Ascending aorta (tissue), 2 donors: ENCODE data around the gene NCOA6. TPM values are rescaled to one million over a fixed set of nuclear protein-coding genes. Genes with fewer than 3 reads are reported as not detected.

Experiments used
- DNase-seq, 2 donors: peaks; one replicate each; pipeline ENCODE4 v3.0.0-alpha.2; 2019; ENCODE audit warnings: low spot score in 2 of 2
- H3K27ac ChIP-seq, 2 donors: fragments of 200-600 bp; sonication (generic); one replicate each; pipeline ENCODE4 v1.5.1; 2016 to 2017; ENCODE audit warnings: mild to moderate bottlenecking in 1 of 2
- H3K27me3 ChIP-seq: fragments of 200-600 bp; sonication (generic); one replicate; pipeline ENCODE4 v1.5.1; 2017
- H3K36me3 ChIP-seq, 2 donors: fragments of 200-600 bp; sonication (generic); one replicate each; pipeline ENCODE4 v1.5.1; 2016
- H3K4me1 ChIP-seq, 2 donors: fragments of 200-600 bp; sonication (generic); one replicate each; pipeline ENCODE4 v1.5.1; 2016 to 2017; ENCODE audit warnings: mild to moderate bottlenecking in 1 of 2
- H3K4me3 ChIP-seq, 2 donors: fragments of 200-600 bp; sonication (generic); one replicate each; pipeline ENCODE4 v1.5.1; 2016 to 2017; ENCODE audit warnings: mild to moderate bottlenecking in 1 of 2
- H3K9me3 ChIP-seq, 2 donors: fragments of 200-600 bp; sonication (generic); one replicate each; pipeline ENCODE4 v1.5.1; 2016
- CTCF ChIP-seq, 3 experiments: fragments of 200-600 bp in 2 of 3; fragments of 450-650 bp in 1 of 3; sonication (generic) in 2 of 3; IDR thresholded peaks; one replicate each; pipeline ENCODE4 v1.5.1; 2016 to 2019; ENCODE audit warnings: antibody characterized with exemption in 3 of 3, mild to moderate bottlenecking in 1 of 3, moderate library complexity in 1 of 3
- intact Hi-C: fragments of 100-400 bp; cut with DNase I; formaldehyde crosslinking; loops from one replicate; pipeline ENCODE4 v1.15.1; 2023
- total RNA-seq: library from RNA; depleted of rRNA; stranded (reverse); fragments of >200 nt; gene quantifications from one replicate; pipeline ENCODE4 v1.1.0, GENCODE V29; 2016

The NCOA6 gene
- total RNA-seq, 1 donor from 2014 or later: 21.6 TPM

GRCh38 chr20:34848597-34848996 is 23.1 kb upstream of the NCOA6 start:
- Histone ChIP-seq H3K9me3 (no peaks in the 10 kb centered on the region), H3K36me3 (peaks cover 33 to 69% of the 10 kb centered on the region in 2 donors), H3K27me3 (no peaks in the 10 kb centered on the region), H3K4me3 (no peak overlapping the region), H3K27ac (no peak overlapping the region), H3K4me1 (no peaks in the 10 kb centered on the region)
- no peak for TF ChIP-seq CTCF (IDR thresholded peaks at IDR 0.05)
- intact Hi-C loops: loop anchor here (10.0 kb wide), 1 partner anchor 356 kb away; no protein-coding TSS in a partner anchor
- DNase-seq: no peak

- Histone ChIP-seq H3K4me3 (no peak overlapping the region), H3K9me3 (no peaks in the 10 kb centered on the region), H3K4me1 (no peaks in the 10 kb centered on the region), H3K27me3 (no peaks in the 10 kb centered on the region), H3K27ac (no peak overlapping the region), H3K36me3 (peaks cover 3 to 23% of the 10 kb centered on the region in 2 donors)
- DNase-seq: no peak
- intact Hi-C loops: loop anchor here (10.0 kb wide), 1 partner anchor 361 kb away; no protein-coding TSS in a partner anchor
- TF ChIP-seq CTCF (IDR thresholded peaks at IDR 0.05): no peak
These were observed 18.0 kb upstream of the NCOA6 start for GRCh38 chr20:34843421-34843820.

DNA sequence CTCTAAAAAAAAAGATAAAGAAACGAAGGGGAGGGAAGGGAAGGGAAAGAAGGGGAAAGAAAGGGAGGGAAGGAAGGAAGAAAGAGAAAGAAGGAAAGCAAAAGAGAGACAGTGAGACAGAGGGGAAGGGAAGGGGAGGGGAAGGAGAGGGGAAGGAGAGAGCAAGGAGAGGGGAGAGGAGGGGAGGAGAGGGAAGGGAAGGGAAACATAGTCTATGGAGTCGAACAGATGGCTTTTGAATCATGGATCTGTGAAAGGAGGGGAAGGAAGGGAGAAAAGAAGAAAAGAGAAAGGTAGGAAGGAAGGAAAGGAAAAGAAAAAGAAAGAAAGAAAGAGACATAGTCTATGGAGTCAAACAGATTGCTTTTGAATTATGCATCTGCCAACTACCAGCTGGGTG is 16.7 kb upstream of the NCOA6 start:
- intact Hi-C loops: loop anchor here (10.0 kb wide), 1 partner anchor 363 kb away; no protein-coding TSS in a partner anchor
- H3K27me3 ChIP-seq: no peaks in the 10 kb centered on the region
- DNase-seq: no peak
- no peaks in the 10 kb centered on the region for H3K4me1 ChIP-seq
- no peak overlapping the region for H3K4me3 ChIP-seq
- TF ChIP-seq CTCF (IDR thresholded peaks at IDR 0.05): no peak
- no peak overlapping the region for H3K27ac ChIP-seq
- H3K36me3 ChIP-seq: peaks cover 0 to 15% of the 10 kb centered on the region in 2 donors
- H3K9me3 ChIP-seq: no peaks in the 10 kb centered on the region

DNA sequence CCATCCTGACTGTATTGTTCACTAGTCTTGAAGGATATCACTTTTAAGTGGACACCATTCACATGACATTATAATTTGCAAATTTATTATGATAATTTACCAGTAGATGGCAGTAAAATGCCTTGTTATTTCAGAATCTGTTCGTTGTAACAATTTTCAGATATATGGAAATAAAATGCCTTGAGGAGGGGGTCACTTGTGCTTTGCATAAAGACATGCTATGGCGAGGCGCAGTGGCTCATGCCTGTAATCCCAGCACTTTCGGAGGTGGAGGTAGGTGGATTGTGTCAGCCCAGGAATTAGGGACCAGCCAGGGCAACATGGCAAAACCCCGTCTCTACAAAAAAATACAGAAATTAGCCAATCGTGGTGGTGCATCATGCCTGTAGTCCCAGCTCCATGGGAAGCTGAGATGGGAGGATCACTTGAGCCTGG is 9.0 kb upstream of the NCOA6 start:
- Histone ChIP-seq H3K9me3 (no peaks in the 10 kb centered on the region), H3K27me3 (no peaks in the 10 kb centered on the region), H3K4me3 (no peak overlapping the region), H3K27ac (no peak overlapping the region), H3K36me3 (no peaks in the 10 kb centered on the region), H3K4me1 (no peaks in the 10 kb centered on the region)
- TF ChIP-seq CTCF (IDR thresholded peaks at IDR 0.05): peak in 2 of 3 experiments; percentile 30 to 53
- no peak for DNase-seq
- intact Hi-C loops: no loop called here

DNA sequence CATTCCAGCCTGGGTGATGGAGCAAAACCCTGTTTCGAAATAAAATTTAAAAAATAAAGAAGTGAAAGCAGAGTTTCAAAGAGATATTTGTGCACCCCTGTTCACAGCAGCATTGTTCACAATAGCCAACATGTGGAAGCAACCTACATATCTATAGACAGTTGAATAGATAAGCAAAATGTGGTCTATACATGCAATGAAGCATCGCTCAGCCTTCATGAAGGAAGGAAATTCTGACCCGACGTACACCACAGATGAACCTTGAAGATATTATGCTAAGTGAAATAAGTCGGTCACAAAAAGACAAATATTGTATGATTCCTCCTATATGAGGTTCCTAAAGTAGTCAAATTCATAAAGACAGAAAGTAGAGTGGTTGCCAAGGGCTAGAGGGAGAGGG is 6.5 kb upstream of the NCOA6 start:
- Histone ChIP-seq H3K4me3 (no peak overlapping the region), H3K9me3 (no peaks in the 10 kb centered on the region), H3K4me1 (no peaks in the 10 kb centered on the region), H3K27ac (no peak overlapping the region), H3K27me3 (no peaks in the 10 kb centered on the region), H3K36me3 (no peaks in the 10 kb centered on the region)
- TF ChIP-seq CTCF (IDR thresholded peaks at IDR 0.05): no peak
- intact Hi-C loops: no loop called here
- DNase-seq: no peak

DNA sequence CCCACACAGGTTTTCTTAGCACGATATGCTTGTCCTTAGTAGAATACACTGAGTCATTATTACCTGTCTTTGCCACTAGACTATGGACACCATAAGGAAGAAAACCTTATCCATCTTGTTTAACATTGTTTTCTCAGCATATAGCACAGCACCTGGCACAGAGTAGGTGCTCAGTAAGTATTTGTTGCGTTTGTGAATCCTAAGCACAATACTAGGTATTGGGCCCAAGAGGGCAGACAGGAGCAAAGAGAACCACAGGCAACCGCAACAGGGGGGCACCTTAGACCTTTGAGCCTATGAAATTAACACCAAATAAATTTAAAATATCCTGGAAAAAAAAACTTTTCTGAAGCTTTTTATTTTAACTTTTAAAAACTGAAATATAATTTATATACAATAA is 3.7 kb upstream of the NCOA6 start:
- H3K27ac ChIP-seq: no peak overlapping the region
- no peaks in the 10 kb centered on the region for H3K36me3 ChIP-seq
- no peaks in the 10 kb centered on the region for H3K27me3 ChIP-seq
- H3K9me3 ChIP-seq: no peaks in the 10 kb centered on the region
- no peak for DNase-seq
- intact Hi-C loops: loop anchor here (5.0 kb wide), 2 partner anchors 128 to 263 kb away; partner anchors contain the start of genes GSS, MYH7B and TRPC4AP
- H3K4me3 ChIP-seq: no peak overlapping the region
- TF ChIP-seq CTCF (IDR thresholded peaks at IDR 0.05): no peak
- peaks cover 0 to 5% of the 10 kb centered on the region in 2 donors for H3K4me1 ChIP-seq
